Esophagus muscularis mucosa (tissue), 4 donors: ENCODE results near the gene PKN1. TPM values are rescaled to one million over a fixed set of nuclear protein-coding genes. Genes with fewer than 3 reads are reported as not detected.
A peak's percentile ranks its signal among the peaks of the same experiment; 100 is the strongest.
"Not testable (repeated sequence)": the region's sequence is repeated elsewhere in the genome, so short reads cannot be mapped to it uniquely, and the experiment has no call there.

Experiments used
- DNase-seq: peaks from one replicate; pipeline ENCODE4 v3.0.0-alpha.2; 2017; ENCODE audit errors: extremely low spot score
- H3K27ac ChIP-seq, 4 donors: fragments of 200-600 bp; sonication (generic); replicated peaks in 1 of 4; 1 replicate in 3 of 4; 2 replicates in 1 of 4; pipeline ENCODE4 v1.5.1; 2016 to 2019; ENCODE audit warnings: mild to moderate bottlenecking in 1 of 4
- H3K27me3 ChIP-seq, 4 donors: fragments of 200-600 bp; sonication (generic); one replicate each; pipeline versions ENCODE4 v1.5.1 to v1.6.0; 2016 to 2019
- H3K36me3 ChIP-seq, 4 donors: fragments of 200-600 bp; sonication (generic); one replicate each; pipeline ENCODE4 v1.5.1; 2016 to 2019
- H3K4me1 ChIP-seq, 4 donors: fragments of 200-600 bp; sonication (generic); one replicate each; pipeline ENCODE4 v1.5.1; 2016 to 2019
- H3K4me3 ChIP-seq, 4 donors: fragments of 200-600 bp; sonication (generic); 1 replicate in 2 of 4; 2 replicates in 2 of 4; pipeline ENCODE4 v1.5.1; 2016 to 2019; ENCODE audit warnings: mild to moderate bottlenecking in 4 of 4, moderate library complexity in 1 of 4
- H3K9me3 ChIP-seq, 4 donors: fragments of 200-600 bp; sonication (generic); 1 replicate in 3 of 4; 2 replicates in 1 of 4; pipeline ENCODE4 v1.5.1; 2016 to 2019
- EP300 ChIP-seq: sonication (generic); formaldehyde crosslinking; IDR thresholded peaks from one replicate; pipeline ENCODE4 v1.6.1; 2017; ENCODE audit warnings: antibody characterized with exemption
- POLR2A ChIP-seq: fragments of 450-650 bp; IDR thresholded peaks from one replicate; pipeline ENCODE4 v1.6.1; 2017; ENCODE audit warnings: antibody characterized with exemption, moderate library complexity, mild to moderate bottlenecking, low read depth
- POLR2AphosphoS5 ChIP-seq, 2 donors: sonication (generic); formaldehyde crosslinking; IDR thresholded peaks; one replicate each; pipeline ENCODE4 v1.6.1; 2017; ENCODE audit warnings: antibody characterized with exemption in 2 of 2
- WGBS: methylation state at CpG from one replicate; pipeline ENCODE4 v1.1.5; 2018; 5-methylcytosine and 5-hydroxymethylcytosine counted together
- intact Hi-C: fragments of 100-400 bp; cut with DNase I; formaldehyde crosslinking; loops from one replicate; pipeline ENCODE4 v1.15.1; 2023
- total RNA-seq, 4 donors: library from RNA; depleted of rRNA; stranded (reverse); fragments of >200 nt; gene quantifications; one replicate each; pipeline versions ENCODE4 v1.1.0 to v1.2.1, GENCODE V29; 2016
- TF ChIP-seq, protein P1 (sequence below), 3 experiments: fragments of 200-600 bp in 2 of 3; fragments of 450-650 bp in 1 of 3; sonication (generic) in 2 of 3; IDR thresholded peaks; one replicate each; pipeline ENCODE4 v1.5.1; 2017 to 2019; ENCODE audit warnings: antibody characterized with exemption in 3 of 3, mild to moderate bottlenecking in 2 of 3, moderate library complexity in 1 of 3

Gene PKN1
- total RNA-seq, 4 donors from 2014 or later, result 120 to 233 (median 167) TPM

DNA sequence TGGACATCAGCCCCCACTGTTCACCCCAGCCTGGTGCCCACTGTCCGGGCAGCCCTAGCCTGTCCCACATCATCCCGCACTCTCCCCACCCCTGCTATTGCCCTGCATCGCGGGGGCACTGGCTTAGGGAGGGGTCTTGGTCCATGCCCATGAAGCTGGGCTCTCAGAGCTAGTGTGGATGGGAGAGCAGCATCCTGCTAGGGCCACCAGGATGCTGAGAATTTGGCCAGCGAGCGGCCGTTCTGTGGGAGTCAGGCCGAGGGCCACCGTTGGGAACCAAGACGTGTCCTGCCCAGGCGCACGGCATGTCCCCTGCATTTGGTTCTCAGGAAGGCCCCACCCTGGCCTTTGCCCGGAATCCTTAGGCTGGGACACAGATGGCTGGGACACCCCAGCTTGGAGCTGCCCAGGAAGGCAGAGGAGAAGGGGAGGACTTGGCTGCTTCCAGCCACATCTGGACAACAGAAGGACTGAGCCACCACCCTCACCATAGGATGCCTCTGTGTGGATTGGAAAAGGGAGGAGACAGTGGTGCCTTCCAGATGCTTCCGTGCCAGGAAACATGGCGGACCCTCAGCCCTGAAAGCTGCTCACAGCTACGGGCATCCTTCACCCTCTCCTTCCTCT is 37.3 kb upstream of the PKN1 start:
- no peak overlapping the region for H3K27ac ChIP-seq
- no peak overlapping the region for H3K4me3 ChIP-seq
- 94% methylated on average over 14 of the region's 16 CpGs for WGBS
- no peak for DNase-seq
- no peak for TF ChIP-seq POLR2AphosphoS5 (IDR thresholded peaks at IDR 0.05)
- no peak for TF ChIP-seq EP300
- intact Hi-C loops, result no loop called here
- H3K27me3 ChIP-seq, result no peaks in the 10 kb centered on the region
- H3K4me1 ChIP-seq, result no peaks in the 10 kb centered on the region
- peaks cover 18 to 83% (median 75%) of the 10 kb centered on the region in 4 donors for H3K36me3 ChIP-seq
- no peaks in the 10 kb centered on the region for H3K9me3 ChIP-seq

DNA sequence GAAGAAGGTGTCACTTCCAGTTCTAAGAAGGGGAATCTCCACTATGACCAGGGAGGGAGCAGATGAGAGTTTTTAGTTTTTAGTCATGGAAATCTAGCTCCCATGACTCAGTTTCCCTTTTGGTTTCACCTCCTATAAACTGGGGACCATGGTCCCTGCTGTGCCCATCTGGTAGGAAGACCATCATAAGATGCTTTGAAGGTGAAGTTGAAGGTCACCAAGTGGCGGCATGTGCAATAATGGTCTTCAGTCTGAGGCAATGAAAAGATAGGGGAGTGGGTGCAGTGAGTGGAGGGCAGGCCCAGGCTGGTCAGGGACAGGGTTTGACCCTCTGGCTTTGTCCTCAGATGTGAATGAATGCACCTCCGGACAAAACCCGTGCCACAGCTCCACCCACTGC is 36.4 kb upstream of the PKN1 start:
- H3K4me3 ChIP-seq, H3K4me1 ChIP-seq, H3K27ac ChIP-seq, H3K9me3 ChIP-seq, DNase-seq, H3K27me3 ChIP-seq, intact Hi-C loops: not testable (repeated sequence)
- no CpG with 5 or more reads among the region's 3 CpGs for WGBS
- peaks cover 9 to 83% (median 75%) of the 10 kb centered on the region in 4 donors for H3K36me3 ChIP-seq

DNA sequence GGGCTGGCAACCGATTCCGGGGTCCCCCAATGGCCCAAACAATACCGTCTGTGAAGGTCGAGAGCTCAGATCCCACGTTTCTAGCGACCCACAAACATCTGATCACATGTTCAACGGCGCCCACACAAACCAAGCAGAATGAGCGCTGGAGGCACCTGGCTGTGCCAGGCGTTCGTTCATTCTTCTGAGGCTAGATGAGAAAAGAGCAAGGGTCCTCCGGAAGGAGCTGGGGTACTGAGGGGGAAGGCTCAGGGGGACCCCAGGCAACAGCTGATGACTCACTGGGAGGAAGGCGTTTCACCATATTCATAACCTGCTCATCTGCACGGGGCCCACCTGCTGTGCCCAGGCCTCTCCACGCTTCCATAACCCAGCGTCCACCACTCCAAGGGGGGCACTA is 35.9 kb upstream of the PKN1 start:
- H3K4me1 ChIP-seq, H3K27ac ChIP-seq, intact Hi-C loops, H3K4me3 ChIP-seq, DNase-seq, H3K9me3 ChIP-seq, H3K27me3 ChIP-seq: not testable (repeated sequence)
- 83% methylated on average over 11 of the region's 16 CpGs for WGBS
- peaks cover 5 to 85% (median 75%) of the 10 kb centered on the region in 4 donors for H3K36me3 ChIP-seq

DNA sequence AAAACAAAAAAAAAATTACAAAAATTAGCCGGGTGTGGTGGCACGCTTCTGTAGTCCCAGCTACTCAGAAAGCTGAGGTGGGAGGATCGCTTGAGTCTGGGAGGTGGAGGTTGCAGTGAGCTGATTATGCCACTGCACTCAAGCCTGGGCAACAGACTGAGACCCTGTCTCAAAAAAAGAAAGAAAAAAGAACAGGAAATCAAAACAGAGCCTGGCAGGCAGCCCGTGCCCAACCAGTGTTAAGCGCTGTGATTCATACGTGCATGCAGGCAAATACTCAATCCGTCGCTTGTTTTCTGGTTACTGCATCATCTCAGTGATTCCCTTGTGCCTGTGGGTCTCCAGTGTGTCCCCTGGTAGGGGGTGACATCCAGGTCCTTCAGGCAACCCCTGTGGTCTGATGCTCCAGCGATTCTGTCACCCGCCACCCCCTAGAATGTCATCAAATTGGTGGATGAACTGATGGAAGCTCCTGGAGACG is 32.1 kb upstream of the PKN1 start:
- no peaks in the 10 kb centered on the region for H3K9me3 ChIP-seq
- intact Hi-C loops, result no loop called here
- no peak overlapping the region for H3K4me3 ChIP-seq
- no peak for TF ChIP-seq POLR2AphosphoS5 (IDR thresholded peaks at IDR 0.05)
- TF ChIP-seq POLR2A, result no peak
- no peak for TF ChIP-seq EP300
- TF ChIP-seq, protein P1, sequence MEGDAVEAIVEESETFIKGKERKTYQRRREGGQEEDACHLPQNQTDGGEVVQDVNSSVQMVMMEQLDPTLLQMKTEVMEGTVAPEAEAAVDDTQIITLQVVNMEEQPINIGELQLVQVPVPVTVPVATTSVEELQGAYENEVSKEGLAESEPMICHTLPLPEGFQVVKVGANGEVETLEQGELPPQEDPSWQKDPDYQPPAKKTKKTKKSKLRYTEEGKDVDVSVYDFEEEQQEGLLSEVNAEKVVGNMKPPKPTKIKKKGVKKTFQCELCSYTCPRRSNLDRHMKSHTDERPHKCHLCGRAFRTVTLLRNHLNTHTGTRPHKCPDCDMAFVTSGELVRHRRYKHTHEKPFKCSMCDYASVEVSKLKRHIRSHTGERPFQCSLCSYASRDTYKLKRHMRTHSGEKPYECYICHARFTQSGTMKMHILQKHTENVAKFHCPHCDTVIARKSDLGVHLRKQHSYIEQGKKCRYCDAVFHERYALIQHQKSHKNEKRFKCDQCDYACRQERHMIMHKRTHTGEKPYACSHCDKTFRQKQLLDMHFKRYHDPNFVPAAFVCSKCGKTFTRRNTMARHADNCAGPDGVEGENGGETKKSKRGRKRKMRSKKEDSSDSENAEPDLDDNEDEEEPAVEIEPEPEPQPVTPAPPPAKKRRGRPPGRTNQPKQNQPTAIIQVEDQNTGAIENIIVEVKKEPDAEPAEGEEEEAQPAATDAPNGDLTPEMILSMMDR (IDR thresholded peaks at IDR 0.05), result no peak
- peaks cover 5 to 78% (median 72%) of the 10 kb centered on the region in 4 donors for H3K36me3 ChIP-seq
- 83% methylated on average over 10 of the region's 11 CpGs for WGBS
- no peak overlapping the region for H3K27ac ChIP-seq
- H3K27me3 ChIP-seq, result no peaks in the 10 kb centered on the region
- DNase-seq, result no peak
- H3K4me1 ChIP-seq, result peaks cover 0 to 8% (median 7%) of the 10 kb centered on the region in 4 donors

DNA sequence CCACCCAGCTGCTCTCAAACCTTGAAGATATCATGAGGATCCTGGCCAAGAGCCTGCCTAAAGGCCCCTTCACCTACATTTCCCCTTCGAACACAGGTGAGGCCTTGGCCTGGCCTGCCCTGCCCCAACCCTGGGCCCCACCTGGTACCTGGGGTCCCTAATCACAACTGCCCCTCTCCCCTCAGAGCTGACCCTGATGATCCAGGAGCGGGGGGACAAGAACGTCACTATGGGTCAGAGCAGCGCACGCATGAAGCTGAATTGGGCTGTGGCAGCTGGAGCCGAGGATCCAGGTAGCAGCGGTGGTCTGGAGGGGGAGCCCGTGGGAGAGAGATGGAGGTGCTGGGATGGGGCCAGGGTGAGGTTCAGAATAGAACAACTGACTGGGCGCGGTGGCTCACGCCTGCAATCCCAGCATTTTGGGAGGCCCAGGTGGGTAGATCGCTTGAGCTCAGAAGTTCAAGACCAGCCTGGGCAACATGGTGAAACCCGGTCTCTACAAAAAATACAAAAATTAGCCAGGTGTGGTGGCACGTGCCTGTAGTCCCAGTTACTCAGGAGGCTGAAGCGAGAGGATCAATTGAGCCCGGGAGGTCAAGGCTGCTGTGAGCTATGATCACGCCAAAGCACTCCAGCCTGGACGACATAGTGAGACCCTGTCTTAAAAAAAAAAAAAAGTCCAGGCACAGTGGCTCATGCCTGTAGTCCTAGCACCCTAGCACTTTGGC is 31.5 kb upstream of the PKN1 start:
- WGBS, result 89% methylated on average over 18 of the region's 18 CpGs
- H3K27me3 ChIP-seq, result no peaks in the 10 kb centered on the region
- no peak for DNase-seq
- peaks cover 5 to 75% (median 70%) of the 10 kb centered on the region in 4 donors for H3K36me3 ChIP-seq
- intact Hi-C loops, result no loop called here
- H3K4me3 ChIP-seq, result no peak overlapping the region
- peak overlapping the region; percentile 31 to 47 (median 40) for H3K27ac ChIP-seq
- H3K9me3 ChIP-seq, result no peaks in the 10 kb centered on the region
- peaks cover 4 to 14% (median 13%) of the 10 kb centered on the region in 4 donors for H3K4me1 ChIP-seq
- TF ChIP-seq, protein P1 (IDR thresholded peaks at IDR 0.05), result no peak
- TF ChIP-seq EP300 (no peak), POLR2A (no peak), POLR2AphosphoS5 (IDR thresholded peaks at IDR 0.05) (no peak)

DNA sequence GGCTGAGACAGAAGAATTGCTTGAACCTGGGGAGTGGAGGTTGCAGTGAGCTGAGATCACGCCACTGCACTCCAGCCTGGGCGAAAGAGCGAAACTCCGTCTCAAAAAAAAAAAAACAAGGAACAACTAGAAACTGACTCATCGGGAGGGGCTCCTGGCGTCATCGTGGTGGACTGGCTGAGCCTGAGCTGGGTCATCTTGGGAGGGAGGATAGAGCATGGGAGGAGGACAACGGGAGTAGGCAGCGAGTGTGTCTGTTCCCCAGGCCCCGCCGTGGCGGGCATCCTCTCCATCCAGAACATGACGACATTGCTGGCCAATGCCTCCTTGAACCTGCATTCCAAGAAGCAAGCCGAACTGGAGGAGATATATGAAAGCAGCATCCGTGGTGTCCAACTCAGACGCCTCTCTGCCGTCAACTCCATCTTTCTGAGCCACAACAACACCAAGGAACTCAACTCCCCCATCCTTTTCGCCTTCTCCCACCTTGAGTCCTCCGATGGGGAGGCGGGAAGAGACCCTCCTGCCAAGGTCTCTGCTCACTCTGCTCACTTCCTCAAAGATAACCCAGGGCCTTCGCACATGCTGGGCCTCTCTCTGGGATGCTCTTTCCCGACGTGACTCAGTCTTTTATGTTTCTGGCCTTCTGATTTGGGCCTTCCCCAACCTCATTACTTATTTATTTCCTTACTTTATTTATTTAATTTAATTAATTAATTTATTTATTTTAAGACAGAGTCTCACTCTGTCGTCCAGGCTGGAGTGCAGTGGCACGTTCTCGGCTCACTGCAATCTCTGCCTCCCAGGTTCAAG is 30.6 kb upstream of the PKN1 start:
- Histone ChIP-seq H3K4me3 (no peak overlapping the region), H3K9me3 (no peaks in the 10 kb centered on the region), H3K27ac (peak overlapping the region; percentile 31 to 47 (median 40)), H3K27me3 (no peaks in the 10 kb centered on the region), H3K36me3 (peaks cover 8 to 82% (median 76%) of the 10 kb centered on the region in 4 donors), H3K4me1 (peaks cover 5 to 19% (median 18%) of the 10 kb centered on the region in 4 donors)
- DNase-seq, result no peak
- intact Hi-C loops, result no loop called here
- peak; percentile 31 to 42 for TF ChIP-seq POLR2AphosphoS5 (IDR thresholded peaks at IDR 0.05)
- TF ChIP-seq EP300, result no peak
- 64% methylated on average over 26 of the region's 26 CpGs for WGBS

DNA sequence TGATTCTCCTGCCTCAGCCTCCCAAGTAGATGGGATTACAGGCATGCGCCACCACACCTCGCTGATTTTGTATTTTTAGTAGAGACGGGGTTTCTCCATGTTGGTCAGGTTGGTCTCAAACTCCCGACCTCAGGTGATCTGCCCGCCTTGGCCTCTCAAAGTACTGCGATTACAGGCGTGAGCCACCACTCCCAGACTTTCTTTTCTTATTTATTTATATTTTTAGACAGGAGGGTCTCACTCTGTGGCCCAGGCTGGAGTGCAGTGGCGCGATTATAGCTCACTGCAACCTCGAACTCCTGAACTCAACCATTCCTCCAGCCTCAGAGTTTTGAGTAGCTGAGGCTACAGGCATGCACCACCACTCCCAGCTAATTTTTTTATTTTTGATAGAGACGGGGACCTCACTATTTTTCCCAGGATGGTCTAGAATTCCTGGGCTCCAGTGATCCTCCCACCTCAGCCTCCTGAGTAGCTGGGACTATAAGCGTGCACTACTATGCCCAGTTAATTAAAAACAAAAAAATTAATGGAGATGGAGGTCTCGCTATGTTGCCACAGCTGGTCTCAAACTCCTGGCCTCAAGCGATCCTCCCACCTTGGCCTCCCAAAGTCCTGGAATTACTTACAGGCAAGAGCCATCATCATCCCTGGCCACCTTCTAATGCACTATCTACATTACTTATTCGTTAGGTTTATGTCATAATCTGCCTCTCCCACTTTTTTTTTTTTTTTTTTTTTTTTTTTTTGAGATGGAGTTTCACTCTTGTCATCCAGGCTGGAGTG is 29.8 kb upstream of the PKN1 start:
- H3K27me3 ChIP-seq, H3K9me3 ChIP-seq, DNase-seq, H3K4me3 ChIP-seq, intact Hi-C loops: not testable (repeated sequence)
- H3K4me1 ChIP-seq, result peaks cover 5 to 19% (median 18%) of the 10 kb centered on the region in 4 donors
- H3K27ac ChIP-seq, result peak overlapping the region in 2 of 4 donors; percentile 31 to 42
- 91% methylated on average over 15 of the region's 15 CpGs for WGBS
- peaks cover 16 to 84% (median 79%) of the 10 kb centered on the region in 4 donors for H3K36me3 ChIP-seq
